Neuron (in vitro differentiated cells): ENCODE data around the gene CRHR2.

Experiments
- H2AFZ ChIP-seq: one replicate; pipeline ENCODE4 v1.6.1; 2013; ENCODE audit warnings: low read depth, mild to moderate bottlenecking, inconsistent platforms, low read length, moderate library complexity
- H3K27me3 ChIP-seq: one replicate; pipeline ENCODE4 v1.6.1; 2013; ENCODE audit warnings: low read length; ENCODE audit not compliant: insufficient read depth
- H3K36me3 ChIP-seq: one replicate; pipeline ENCODE4 v1.6.1; 2013; ENCODE audit warnings: low read length; ENCODE audit not compliant: insufficient read depth
- H3K4me1 ChIP-seq: one replicate; pipeline ENCODE4 v1.6.1; 2013; ENCODE audit warnings: low read length; ENCODE audit not compliant: insufficient read depth
- H3K4me3 ChIP-seq: 2 replicates; pipeline ENCODE4 v1.5.1; 2013; ENCODE audit warnings: mild to moderate bottlenecking, low read length, moderate library complexity
- H3K9me3 ChIP-seq: one replicate; pipeline ENCODE4 v1.6.1; 2013; ENCODE audit warnings: low read length

The CRHR2 gene

DNA sequence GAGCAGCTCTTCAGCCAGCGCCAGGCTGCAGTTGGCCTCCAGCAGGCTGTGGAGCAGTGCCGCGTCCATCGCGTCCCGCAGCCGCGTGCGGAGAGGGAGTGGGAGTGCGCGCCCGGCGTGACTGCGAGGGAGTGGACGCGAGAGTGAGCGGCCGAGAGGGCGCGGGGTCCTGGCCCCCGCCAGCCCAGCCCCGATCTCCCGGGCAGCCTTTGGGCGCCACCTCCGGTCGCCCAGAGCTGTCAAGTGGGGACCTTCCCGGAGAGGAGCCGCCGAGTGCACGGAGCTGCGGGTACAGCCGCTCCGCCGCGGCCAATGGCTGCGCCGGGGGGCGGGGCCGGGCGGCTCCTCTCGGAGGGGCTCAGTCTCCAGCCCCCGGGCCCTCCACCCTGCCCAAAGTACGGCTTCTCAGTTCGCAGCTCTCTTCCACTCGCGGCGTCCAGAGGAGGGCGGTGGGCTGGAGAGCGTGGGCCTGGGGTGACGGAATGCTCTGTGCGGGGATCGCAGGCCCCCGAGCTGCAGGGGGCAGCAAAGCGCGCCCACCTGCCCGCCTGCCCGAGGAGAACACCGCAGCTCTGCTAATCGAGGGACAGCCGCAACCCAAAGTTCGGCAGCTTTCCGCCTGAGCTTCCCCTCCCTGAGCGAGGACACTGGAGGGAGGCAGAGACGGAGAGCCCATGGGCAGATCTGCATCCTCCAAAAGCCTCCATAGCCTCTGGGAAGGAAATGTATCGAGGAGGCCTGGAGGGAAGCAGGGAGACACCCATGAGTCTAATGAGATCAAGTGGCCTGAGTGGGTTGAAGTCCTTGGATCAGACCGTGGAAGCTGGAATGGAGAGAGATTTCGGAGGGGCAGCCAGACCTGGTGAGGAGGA lies at the start of gene CRHR2:
Gene CRHR2 (minus strand): TSS at position 245 of the 872 bp plus-strand sequence. CDS start 176 bp downstream, at position 69.
- H3K36me3 ChIP-seq = no peaks in the 10 kb centered on the region
- H3K27me3 ChIP-seq = peaks cover 64% of the 10 kb centered on the region
- H3K4me3 ChIP-seq = peak within 1 kb of the TSS; percentile 34
- peak within 1 kb of the TSS; percentile 81 for H2AFZ ChIP-seq
- H3K9me3 ChIP-seq = no peaks in the 10 kb centered on the region
- H3K4me1 ChIP-seq = peaks cover 6% of the 10 kb centered on the region

DNA sequence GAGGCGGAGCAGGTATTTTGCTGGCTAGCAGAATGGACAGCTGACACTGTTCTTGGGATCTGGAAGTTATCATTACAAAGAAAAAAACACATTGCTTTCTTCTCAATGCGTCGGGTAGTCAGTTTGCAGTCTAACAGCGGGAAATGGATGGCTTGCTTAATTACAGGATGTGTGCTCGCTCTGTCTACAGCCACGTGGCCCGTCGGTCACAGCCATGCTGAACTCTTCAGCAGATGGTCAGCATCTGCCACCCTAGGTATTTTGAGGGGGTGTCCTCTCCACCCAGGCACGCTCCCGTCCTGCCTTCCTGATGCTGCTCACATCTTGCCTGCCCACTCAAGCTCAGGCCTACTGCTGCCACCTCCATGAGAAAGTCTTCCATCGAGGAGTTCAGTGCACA lies 49.3 kb upstream of the CRHR2 start:
- H3K9me3 ChIP-seq = no peaks in the 10 kb centered on the region
- H3K36me3 ChIP-seq = no peaks in the 10 kb centered on the region
- H3K4me3 ChIP-seq = no peak overlapping the region
- peaks cover 4% of the 10 kb centered on the region for H3K4me1 ChIP-seq
- H2AFZ ChIP-seq = no peak overlapping the region
- H3K27me3 ChIP-seq = peaks cover 7% of the 10 kb centered on the region

DNA sequence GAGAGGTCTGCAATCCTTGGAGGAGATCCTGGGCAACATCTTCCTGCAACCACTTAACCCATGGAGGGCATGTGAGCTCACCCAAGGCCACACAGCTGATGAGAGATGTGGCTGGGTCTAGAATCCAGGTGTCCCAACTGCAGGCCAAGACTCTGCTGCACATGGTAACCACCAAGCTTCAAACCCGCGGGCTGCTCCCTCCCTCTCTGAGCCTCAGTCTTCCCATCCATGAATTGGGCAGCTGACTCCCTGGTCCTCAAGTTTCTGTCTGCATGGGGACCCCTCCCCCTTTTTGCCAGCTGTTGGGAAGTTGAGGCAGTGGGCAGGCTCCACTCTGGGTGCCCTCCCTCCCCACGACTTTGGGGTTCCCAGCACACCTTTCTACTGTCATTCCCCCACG lies 48.7 kb upstream of the CRHR2 start:
- no peak overlapping the region for H2AFZ ChIP-seq
- H3K36me3 ChIP-seq = no peaks in the 10 kb centered on the region
- H3K4me3 ChIP-seq = no peak overlapping the region
- H3K27me3 ChIP-seq = peaks cover 4% of the 10 kb centered on the region
- peaks cover 4% of the 10 kb centered on the region for H3K4me1 ChIP-seq
- H3K9me3 ChIP-seq = no peaks in the 10 kb centered on the region

DNA sequence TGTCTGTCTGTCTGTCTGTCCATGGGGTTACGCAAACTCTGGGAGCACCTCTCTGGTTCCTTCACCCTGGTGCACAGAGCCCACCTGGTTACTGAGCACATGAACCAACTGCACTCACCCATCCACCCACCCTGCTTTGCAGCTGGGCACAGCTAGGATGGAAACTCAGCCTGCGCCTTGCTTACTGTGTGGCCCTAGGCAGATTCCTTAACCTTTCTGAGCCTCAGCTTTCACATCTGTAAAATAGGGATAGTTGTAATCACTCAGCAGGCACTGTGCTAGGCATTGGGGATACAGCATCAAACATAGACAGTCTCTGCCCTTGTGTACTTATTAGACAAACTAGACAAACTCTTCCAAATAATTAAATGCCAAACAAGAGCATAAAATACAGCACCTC lies 47.8 kb upstream of the CRHR2 start:
- no peaks in the 10 kb centered on the region for H3K36me3 ChIP-seq
- peaks cover 4% of the 10 kb centered on the region for H3K4me1 ChIP-seq
- H3K27me3 ChIP-seq = peaks cover 2% of the 10 kb centered on the region

DNA sequence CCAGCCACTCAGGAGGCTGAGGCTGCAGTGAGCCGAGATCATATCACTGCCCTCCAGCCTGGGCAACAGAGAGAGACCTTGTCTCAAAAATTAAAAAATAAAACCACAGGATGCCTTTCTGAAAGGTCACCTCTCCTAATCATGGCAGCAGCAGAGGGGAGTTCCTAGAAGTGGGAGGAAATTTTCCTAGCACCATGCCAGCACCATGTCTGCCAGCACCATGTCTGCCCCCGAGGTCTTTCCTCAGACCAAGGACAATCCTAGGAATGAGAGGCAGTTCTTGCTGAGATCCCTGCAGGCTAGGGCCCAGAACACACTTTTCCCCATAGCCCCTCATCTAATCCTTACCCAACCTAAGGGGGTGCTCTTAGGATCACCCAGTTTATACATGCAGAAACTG lies 47.4 kb upstream of the CRHR2 start:
- H3K27me3 ChIP-seq = peaks cover 2% of the 10 kb centered on the region
- H3K36me3 ChIP-seq = no peaks in the 10 kb centered on the region
- no peak overlapping the region for H2AFZ ChIP-seq
- H3K9me3 ChIP-seq = no peaks in the 10 kb centered on the region
- no peak overlapping the region for H3K4me3 ChIP-seq
- H3K4me1 ChIP-seq = peaks cover 3% of the 10 kb centered on the region

More for the DNA sequence above, 47.8 kb upstream of the CRHR2 start:
- no peaks in the 10 kb centered on the region for H3K9me3 ChIP-seq
- H2AFZ ChIP-seq = no peak overlapping the region
- no peak overlapping the region for H3K4me3 ChIP-seq

DNA sequence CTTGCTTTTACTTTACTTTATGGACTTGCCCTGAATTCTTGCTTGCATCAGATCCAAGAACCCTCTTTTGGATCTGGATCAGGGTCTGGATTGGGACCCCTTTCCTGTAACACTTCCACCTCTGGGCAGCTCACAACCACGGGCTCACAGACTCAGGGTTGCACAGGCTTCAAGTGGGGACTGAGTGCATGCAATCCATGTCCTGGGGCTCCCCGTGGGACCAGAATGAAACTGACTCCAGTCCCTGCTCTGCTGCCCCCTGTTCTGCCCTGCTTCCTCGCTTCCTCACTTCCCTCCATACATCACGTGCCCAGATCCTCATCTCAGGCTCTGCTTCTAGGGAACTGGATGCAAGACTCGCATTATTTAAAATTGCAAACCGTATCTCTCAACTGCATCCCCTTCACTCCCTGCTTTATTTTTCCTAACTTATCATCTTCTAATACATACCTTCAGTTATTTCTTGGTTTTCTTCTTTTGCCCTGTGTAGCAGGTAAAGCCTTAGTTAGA lies 46.4 kb upstream of the CRHR2 start:
- no peaks in the 10 kb centered on the region for H3K36me3 ChIP-seq
- H3K27me3 ChIP-seq = peaks cover 2% of the 10 kb centered on the region
- H3K4me3 ChIP-seq = no peak overlapping the region

DNA sequence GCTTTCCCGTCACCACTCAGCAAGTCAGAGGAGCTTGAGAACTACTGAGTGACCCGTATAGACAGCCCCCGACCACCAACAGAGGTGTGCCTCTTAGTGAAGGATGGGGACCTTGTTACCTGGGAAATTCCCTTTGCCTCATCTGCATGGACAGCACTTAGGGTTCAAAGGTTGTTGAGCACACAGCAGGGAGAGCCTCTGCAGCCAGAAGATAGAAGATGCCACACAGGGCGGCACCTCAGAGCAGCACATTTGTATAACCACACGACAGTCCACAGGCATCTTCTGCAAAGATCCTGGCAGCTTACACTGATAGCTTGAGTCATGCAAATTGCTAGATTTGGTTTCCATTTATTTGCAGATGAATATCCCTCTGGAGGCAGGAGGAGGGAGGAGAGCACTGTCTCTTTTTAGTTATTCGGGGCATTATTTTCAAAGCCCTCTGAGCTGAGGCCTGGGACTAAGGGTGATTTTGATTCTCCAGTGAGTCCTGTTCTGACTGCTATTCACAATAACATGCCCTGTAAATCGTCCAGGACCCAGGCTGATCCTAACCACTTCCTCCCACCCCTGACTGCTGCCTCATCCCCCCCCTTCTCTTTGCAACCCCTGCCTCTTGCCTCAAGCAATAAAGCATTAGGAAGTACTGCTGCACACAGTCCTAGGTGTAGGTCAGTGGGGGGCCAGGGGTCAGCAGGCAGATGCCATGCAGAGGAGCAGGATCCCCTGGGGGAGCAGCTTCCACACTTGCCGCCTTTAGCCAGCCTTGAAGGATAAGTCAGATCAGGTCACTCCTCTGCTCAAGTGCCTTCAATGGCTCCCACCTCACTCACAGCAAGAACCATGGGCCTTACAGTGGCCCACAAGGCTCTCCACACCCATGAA lies 45.0 kb upstream of the CRHR2 start:
- Histone ChIP-seq H3K4me3 (no peak overlapping the region), H3K4me1 (no peaks in the 10 kb centered on the region), H3K27me3 (peaks cover 2% of the 10 kb centered on the region), H3K36me3 (no peaks in the 10 kb centered on the region), H3K9me3 (no peaks in the 10 kb centered on the region), H2AFZ (no peak overlapping the region)

More for the DNA sequence above, 46.4 kb upstream of the CRHR2 start:
- Histone ChIP-seq H2AFZ (no peak overlapping the region), H3K9me3 (no peaks in the 10 kb centered on the region), H3K4me1 (no peaks in the 10 kb centered on the region)

DNA sequence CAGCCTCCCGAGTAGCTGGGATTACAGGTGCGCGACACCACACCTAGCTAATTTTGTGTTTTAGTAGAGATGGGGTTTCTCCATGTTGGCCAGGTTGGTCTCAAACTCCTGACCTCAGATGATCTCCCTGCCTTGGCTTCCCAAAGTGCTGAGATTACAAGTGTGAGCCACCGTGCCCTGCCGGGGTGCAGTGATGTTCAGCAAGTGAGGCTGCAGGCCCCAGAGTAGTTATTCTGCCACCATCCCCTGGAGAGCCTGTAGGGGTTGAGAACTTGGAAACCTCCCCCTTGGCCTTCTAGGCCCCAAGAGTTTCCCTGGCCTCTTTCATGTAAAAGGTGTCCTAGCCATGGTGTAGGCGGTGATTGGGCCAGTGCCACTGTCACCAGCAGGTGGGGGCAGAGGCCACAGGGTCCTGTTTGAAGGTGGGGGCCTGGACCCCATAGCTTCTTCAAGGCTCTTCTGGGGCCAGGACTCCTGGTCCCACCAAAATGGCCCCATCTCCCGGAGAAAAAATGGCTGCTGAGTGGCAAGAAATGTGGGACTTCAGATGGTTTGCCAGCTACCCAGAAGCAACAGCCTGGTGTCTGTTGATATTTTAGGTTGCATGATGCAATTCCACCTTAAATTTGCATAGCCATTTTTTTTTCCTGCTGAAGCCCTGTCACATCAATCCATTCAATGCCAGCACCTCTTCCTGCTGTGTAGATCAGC lies 44.2 kb upstream of the CRHR2 start:
- Histone ChIP-seq H3K4me1 (no peaks in the 10 kb centered on the region), H2AFZ (no peak overlapping the region), H3K36me3 (no peaks in the 10 kb centered on the region), H3K27me3 (peaks cover 2% of the 10 kb centered on the region), H3K4me3 (no peak overlapping the region), H3K9me3 (no peaks in the 10 kb centered on the region)

DNA sequence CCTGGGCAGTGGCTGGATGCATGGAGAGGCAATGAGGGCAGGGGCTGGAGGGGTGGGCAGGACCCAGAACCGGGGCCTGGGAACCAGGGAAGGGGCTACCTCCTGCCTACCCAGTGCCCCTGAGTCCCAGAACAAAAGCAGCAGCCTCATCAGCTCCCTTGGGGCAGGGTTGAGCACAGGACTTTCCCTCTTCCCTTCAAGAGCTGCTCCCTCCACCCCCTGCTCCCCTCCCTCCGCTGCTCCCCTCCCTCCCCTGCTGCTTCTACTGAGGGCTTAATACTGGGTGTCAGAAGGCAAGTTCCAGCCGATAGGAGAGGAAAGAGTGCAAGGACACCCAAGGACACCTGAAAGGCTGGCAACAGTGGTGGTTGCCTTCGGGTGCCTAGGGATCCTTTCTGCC lies 41.5 kb upstream of the CRHR2 start:
- Histone ChIP-seq H3K9me3 (no peaks in the 10 kb centered on the region), H3K27me3 (no peaks in the 10 kb centered on the region), H3K4me1 (no peaks in the 10 kb centered on the region), H2AFZ (no peak overlapping the region), H3K36me3 (no peaks in the 10 kb centered on the region), H3K4me3 (no peak overlapping the region)

DNA sequence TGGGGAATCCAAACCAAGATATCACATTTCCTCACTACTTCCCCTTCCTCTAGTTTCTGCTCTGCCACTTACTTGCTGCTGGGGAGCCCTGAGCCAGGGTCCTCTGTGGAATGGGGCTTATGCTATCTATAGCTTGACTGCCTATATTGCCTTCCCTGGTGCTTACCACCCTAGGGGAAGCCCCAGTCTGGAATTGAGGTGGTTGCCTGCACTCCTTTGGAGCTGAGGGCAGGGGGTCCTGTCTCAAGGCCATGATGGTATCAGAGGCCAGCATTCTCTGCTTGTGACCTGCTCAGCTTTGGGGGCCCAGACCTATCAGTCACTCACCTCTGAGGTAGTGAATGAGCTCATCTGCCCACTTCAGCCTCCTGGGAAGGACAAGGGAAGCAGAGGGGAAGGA lies 40.4 kb upstream of the CRHR2 start:
- no peaks in the 10 kb centered on the region for H3K27me3 ChIP-seq
- H3K4me1 ChIP-seq = no peaks in the 10 kb centered on the region
- no peak overlapping the region for H2AFZ ChIP-seq
- H3K4me3 ChIP-seq = no peak overlapping the region
- no peaks in the 10 kb centered on the region for H3K9me3 ChIP-seq
- H3K36me3 ChIP-seq = no peaks in the 10 kb centered on the region

DNA sequence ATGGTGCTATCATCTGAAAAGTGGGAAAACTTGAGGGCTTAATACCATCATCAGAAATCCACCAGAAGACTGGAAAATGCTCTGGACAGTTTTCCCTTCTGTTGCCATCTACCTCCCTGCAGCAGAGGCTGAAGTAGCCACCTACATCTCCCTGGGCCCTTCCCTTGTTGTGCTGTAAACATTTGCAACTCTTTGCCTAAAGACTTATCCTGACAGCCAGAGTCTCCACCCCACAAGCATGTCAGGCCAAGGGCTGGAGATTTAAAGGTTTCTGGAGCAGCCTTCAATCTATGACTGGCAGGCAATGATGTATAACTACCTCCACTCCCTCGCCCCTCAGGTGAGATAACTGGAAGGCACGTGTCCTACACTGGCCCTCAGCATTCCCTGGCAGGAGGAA lies 39.9 kb upstream of the CRHR2 start:
- no peaks in the 10 kb centered on the region for H3K36me3 ChIP-seq
- H3K4me3 ChIP-seq = no peak overlapping the region
- H2AFZ ChIP-seq = no peak overlapping the region
- no peaks in the 10 kb centered on the region for H3K27me3 ChIP-seq
- no peaks in the 10 kb centered on the region for H3K4me1 ChIP-seq
- H3K9me3 ChIP-seq = no peaks in the 10 kb centered on the region

DNA sequence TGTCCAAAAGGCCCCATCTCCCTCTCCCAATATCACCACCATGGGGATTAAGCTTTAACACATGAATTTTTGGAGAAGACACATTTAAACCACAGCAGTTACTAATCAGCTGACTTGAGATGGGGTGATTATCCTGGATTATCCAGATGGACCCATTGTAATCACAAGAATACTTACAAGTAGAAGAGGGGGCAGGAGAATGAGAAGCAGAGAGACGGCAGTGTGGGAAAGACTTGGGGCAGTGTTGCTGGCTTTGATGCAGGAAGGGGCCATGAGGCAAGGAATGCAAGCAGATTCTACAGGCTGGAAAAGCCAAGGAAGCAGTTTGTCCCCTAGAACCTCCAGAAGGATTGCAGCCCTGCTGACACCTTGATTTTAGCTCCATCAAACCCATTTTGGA lies 39.0 kb upstream of the CRHR2 start:
- Histone ChIP-seq H3K9me3 (no peaks in the 10 kb centered on the region), H3K27me3 (no peaks in the 10 kb centered on the region), H3K36me3 (no peaks in the 10 kb centered on the region), H2AFZ (no peak overlapping the region), H3K4me3 (no peak overlapping the region), H3K4me1 (no peaks in the 10 kb centered on the region)
